GM10266 (cell line): ENCODE measurements around the gene PWP1.

Experiments used
- DNase-seq: peaks from one replicate; pipeline ENCODE4 v3.0.0; 2012; ENCODE audit errors: extremely low spot score
- TF ChIP-seq, protein P1 (sequence below): IDR thresholded peaks from 2 replicates; pipeline ENCODE4 v1.5.1; 2012; ENCODE audit warnings: mild to moderate bottlenecking, low read depth; ENCODE audit not compliant: control insufficient read depth, insufficient read depth; ENCODE audit errors: missing control alignments

The PWP1 gene

GRCh38 chr12:107651571-107652449 lies 33.8 kb upstream of the PWP1 start:
- TF ChIP-seq, protein P1, sequence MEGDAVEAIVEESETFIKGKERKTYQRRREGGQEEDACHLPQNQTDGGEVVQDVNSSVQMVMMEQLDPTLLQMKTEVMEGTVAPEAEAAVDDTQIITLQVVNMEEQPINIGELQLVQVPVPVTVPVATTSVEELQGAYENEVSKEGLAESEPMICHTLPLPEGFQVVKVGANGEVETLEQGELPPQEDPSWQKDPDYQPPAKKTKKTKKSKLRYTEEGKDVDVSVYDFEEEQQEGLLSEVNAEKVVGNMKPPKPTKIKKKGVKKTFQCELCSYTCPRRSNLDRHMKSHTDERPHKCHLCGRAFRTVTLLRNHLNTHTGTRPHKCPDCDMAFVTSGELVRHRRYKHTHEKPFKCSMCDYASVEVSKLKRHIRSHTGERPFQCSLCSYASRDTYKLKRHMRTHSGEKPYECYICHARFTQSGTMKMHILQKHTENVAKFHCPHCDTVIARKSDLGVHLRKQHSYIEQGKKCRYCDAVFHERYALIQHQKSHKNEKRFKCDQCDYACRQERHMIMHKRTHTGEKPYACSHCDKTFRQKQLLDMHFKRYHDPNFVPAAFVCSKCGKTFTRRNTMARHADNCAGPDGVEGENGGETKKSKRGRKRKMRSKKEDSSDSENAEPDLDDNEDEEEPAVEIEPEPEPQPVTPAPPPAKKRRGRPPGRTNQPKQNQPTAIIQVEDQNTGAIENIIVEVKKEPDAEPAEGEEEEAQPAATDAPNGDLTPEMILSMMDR = no peak
- DNase-seq = no peak

DNA sequence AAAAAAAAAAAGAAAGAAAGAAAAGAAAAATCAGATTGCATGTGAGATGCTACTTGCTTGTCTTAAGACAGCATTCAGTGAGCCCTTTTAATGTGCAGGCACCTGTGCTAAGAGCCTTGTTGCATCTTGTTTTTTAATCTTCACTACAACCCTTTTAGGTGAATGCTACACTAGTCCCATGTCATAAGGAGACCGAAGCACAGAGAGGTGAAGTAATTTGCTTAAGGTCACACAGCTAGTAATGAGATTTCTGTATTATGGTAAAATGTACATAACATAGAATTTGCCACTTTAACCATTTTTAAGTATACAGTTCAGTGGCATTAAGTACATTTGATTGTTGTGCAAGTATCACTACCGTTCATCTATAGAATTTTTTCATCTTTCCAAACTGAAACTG lies 32.1 kb upstream of the PWP1 start:
- TF ChIP-seq, protein P1 = no peak
- no peak for DNase-seq

DNA sequence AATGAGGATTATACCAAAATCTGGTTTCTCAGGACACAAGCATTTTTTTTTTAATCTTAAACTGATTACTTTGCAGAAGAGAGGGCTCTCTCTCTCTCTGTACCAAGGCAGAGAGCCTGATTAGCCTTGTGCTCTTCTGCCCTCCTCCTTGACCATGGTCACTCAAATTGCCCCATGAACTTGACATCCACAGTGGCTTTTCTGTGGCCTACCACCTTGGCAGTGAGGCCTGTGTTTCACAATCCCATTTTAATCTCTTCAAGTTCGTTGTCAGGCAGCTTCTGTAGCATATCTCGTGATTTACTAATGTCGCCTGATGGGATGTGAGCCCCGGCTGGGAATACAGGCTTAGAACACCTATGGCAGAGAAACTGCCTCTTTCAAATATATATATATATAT lies 30.7 kb upstream of the PWP1 start:
- TF ChIP-seq, protein P1 = no peak
- no peak for DNase-seq

DNA sequence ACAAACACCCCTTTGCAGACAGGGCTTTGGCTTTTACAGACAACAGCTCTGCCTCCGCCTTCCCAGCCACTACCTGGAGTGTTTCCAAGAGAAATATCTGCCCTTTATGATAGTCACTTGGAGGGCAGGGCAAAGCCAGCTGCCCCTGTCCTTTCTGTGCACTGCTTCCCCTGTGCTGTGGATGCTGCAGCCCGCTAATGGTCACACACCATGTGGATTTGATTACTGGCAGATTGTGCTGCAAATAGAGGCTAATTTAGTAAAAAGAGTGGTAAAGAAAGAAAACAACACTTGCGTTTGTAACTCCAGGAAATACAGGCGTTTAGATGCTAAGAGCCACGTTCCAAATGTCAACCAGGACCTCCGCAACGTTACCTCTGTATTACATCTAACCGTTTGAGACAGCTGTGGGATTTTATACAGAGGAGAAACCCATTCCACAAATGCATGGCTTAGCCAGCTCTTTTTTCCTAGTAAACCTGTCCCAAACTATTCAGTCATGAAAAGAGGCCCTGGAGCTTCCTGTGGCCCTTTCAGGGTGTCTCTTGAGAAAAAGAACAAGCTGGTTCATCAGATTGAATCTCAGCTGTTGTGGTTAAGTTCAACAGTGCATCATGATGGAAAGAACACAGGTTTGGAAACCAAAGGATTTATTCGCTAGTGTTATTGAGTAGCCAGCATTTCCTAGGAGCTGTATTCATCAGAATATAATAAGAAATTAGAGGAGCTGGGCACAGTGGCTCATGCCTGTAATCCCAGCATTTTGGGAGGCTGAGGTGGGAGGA lies 30.1 kb upstream of the PWP1 start:
- TF ChIP-seq, protein P1 = no peak

DNA sequence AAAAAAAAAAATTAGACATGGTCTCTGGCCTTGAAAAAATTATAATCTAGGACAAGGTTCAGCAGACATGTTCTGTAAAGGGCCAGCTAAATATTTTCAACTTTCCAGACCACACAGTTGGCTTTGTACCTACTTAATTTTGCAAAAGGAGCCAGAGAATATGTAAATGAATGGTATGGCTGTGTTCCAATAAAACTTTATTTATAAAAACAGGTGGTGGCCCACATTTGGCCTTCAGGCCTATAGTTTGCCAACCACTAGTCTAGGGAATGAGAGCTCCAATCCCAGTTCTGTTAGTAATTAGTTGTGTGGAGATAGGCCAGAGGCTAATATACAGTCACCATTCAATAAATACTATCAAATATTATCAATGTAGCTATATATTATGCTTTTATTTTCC lies 29.3 kb upstream of the PWP1 start:
- TF ChIP-seq, protein P1 = no peak
- no peak for DNase-seq

More for the DNA sequence above, 30.1 kb upstream of the PWP1 start:
- DNase-seq = no peak

- TF ChIP-seq, protein P1 = no peak
- no peak for DNase-seq
Measured at GRCh38 chr12:107657133-107657532, 28.5 kb upstream of the PWP1 start.
